Measurements from ENCODE around the gene PTPRR.

DNA sequence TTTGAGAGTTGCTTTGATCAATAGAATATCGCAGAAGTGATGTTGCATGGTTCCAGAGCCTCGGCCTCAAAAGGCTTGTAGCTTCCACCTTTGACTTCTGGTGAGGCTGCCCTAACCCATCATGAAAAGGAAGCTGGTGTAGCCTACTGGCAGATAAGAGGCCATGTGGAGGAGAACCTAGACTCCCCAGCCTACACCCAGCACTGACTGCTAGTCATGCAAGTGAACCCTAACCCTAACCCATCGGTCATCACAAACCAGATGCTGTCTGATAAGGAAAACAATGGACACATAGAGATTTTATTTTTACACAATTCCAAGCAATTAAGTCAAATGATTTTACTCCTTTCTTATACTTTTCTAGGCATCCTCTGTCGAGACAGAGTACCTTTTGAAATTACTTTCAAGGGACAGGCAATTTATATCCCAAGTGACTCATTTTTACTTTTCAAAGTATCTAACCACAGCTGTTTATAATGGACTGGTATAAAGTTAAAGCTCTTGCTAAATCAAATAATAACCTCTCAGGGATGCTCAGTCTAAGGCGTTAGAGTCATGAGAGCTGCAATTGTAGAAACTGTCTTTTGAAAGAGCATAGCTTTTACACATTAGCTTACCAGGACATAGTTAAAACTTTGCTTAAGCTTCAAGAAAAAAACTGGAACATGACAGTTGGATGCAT is 300.9 kb downstream of the PTPRR start:
- TF ChIP-seq POLR2A (IDR thresholded peaks at IDR 0.05; ENCODE audit: low read depth, low read length) (no peak), CTCF (conservative IDR thresholded peaks at IDR 0.05; ENCODE audit: low read depth, low read length) (no peak), RFX5 (IDR thresholded peaks at IDR 0.05; ENCODE audit: low read depth, low read length) (no peak), RCOR1 (IDR thresholded peaks at IDR 0.05; ENCODE audit: insufficient replicate concordance, low read length) (no peak), BHLHE40 (IDR thresholded peaks at IDR 0.05; ENCODE audit: low read depth, low read length) (no peak), MXI1 (IDR thresholded peaks at IDR 0.05; ENCODE audit: borderline replicate concordance, low read depth, low read length) (no peak), CEBPB (IDR thresholded peaks at IDR 0.05; ENCODE audit: low read depth, low read length) (peak; percentile 41; the same call in 1 of the 2 replicates), CHD1 (IDR thresholded peaks at IDR 0.05; ENCODE audit: low read depth, low read length) (no peak), SMC3 (IDR thresholded peaks at IDR 0.05; ENCODE audit: low read depth, low read length) (no peak)
- TF ChIP-seq, protein P1, sequence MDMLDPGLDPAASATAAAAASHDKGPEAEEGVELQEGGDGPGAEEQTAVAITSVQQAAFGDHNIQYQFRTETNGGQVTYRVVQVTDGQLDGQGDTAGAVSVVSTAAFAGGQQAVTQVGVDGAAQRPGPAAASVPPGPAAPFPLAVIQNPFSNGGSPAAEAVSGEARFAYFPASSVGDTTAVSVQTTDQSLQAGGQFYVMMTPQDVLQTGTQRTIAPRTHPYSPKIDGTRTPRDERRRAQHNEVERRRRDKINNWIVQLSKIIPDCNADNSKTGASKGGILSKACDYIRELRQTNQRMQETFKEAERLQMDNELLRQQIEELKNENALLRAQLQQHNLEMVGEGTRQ (IDR thresholded peaks at IDR 0.05; ENCODE audit: low read depth, low read length), result no peak
- TF ChIP-seq, protein P2, sequence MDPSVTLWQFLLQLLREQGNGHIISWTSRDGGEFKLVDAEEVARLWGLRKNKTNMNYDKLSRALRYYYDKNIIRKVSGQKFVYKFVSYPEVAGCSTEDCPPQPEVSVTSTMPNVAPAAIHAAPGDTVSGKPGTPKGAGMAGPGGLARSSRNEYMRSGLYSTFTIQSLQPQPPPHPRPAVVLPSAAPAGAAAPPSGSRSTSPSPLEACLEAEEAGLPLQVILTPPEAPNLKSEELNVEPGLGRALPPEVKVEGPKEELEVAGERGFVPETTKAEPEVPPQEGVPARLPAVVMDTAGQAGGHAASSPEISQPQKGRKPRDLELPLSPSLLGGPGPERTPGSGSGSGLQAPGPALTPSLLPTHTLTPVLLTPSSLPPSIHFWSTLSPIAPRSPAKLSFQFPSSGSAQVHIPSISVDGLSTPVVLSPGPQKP (IDR thresholded peaks at IDR 0.05; ENCODE audit: borderline replicate concordance, low read depth, low read length), result no peak

All from IMR-90 (cell line).